HG03159 (cell line): ENCODE data around the gene COPRS.
"Not testable (repeated sequence)": the region's sequence is repeated elsewhere in the genome, so short reads cannot be mapped to it uniquely, and the experiment has no call there.

Experiments
- ATAC-seq: cut with Tn5 transposase; IDR thresholded peaks from one replicate; pipeline ENCODE4 v1.9.1; 2021; ENCODE audit warnings: mild to moderate bottlenecking, moderate library complexity; ENCODE audit not compliant: unreplicated experiment

Gene COPRS

GRCh38 chr17:31809876-31810275 is 49.2 kb downstream of the COPRS start:
- not testable (repeated sequence) for ATAC-seq

DNA sequence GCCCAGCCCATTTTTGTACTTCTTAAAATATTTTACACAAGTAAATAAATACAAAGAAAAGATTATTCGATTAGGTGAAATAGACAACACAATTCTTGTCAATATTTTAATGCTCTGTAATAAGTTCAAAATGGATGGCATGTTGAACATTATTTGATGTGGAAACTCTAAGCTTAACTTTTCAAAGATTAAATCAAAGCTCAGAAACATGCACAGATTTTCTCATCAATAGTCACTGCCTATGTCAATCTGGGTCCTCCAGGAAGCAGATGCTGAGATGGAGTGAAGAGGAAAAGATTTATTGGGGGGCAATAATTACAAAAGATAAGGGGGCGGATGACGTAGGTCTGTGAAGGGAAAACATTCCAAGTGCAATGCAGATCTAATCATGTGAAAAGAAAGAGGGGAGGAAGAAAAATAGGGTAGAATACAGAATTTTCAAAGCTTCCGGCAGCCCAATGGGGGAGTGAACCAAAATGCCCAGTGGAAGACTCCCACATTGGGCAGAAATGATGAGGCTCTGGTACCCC is 50.5 kb downstream of the COPRS start:
- ATAC-seq, result no peak

DNA sequence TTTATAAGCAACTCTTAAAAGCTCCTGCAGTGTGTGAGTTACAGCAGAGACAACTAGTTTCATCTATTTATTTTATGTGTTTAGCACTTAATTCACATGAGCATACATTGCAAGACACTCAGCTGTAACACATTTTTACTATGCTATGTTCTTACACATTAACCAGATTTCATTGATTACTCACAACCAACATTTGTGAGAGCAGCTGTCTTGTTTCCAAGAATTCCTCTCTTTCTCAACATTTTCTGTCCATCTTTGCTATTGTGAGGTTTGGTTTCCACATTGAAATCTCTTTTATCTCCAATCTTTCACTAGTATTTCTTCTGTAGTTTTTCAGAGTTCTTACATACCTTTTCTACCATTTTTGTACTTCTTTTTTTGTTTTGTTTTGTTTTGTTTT is 51.2 kb downstream of the COPRS start:
- ATAC-seq, result no peak

GRCh38 chr17:31806921-31807320 is 52.1 kb downstream of the COPRS start:
- ATAC-seq, result no peak

- ATAC-seq, result no peak
Measured at GRCh38 chr17:31803494-31804213, 55.4 kb downstream of the COPRS start.

DNA sequence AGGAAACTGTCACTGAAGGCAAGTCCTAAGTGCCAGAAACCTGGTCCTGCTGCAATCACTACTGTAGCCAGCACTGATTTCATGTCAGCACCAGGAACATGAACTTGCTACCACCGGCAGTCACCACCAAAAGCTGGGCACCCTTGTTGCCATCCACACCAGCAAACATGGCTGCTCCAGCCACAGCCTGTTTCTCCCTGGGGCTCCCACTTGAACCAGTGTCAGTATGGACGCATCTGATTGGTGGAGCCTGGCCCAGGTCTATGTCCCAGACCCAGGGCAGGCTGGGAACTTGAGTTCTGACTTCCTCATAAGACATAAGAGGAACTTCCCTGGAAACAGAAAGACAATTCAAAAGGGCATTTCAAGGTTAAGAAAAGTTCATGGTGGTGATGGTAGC is 56.5 kb downstream of the COPRS start:
- no peak for ATAC-seq
